HepG2 (cell line): ENCODE data around the gene EPHA4.

Source experiments
- BCL3 ChIP-seq: sonication (generic); formaldehyde crosslinking; IDR thresholded peaks from 2 replicates; pipeline ENCODE4 v1.5.1; 2020; ENCODE audit warnings: mild to moderate bottlenecking, missing genetic modification reagents, moderate library complexity
- EP300 ChIP-seq, 3 experiments: sonication (generic) in 1 of 3; formaldehyde crosslinking in 1 of 3; IDR thresholded peaks; 2 replicates each; pipeline versions ENCODE4 v1.5.1 to v1.6.1; 2011 to 2020; ENCODE audit warnings: low read depth in 2 of 3, low read length in 2 of 3, borderline replicate concordance in 1 of 3, improper control_type of control experiment in 1 of 3, mild to moderate bottlenecking in 1 of 3, missing genetic modification reagents in 1 of 3, moderate library complexity in 1 of 3

GRCh38 chr2:221608442-221608841 lies 36.3 kb upstream of the EPHA4 start:
- no peak for TF ChIP-seq EP300 (IDR thresholded peaks at IDR 0.05; ENCODE audit: low read depth in 2 of 2, low read length in 2 of 2)
- TF ChIP-seq EP300 (CRISPR knock-in tag; IDR thresholded peaks at IDR 0.05; ENCODE audit: borderline replicate concordance): no peak
- TF ChIP-seq BCL3 (CRISPR knock-in tag): no peak
